GM12801 (cell line): ENCODE data around the gene STRA8.

Experiments
- TF ChIP-seq, protein P1 (sequence below): IDR thresholded peaks from one replicate; pipeline ENCODE4 v1.5.1; 2011; ENCODE audit warnings: control low read depth; ENCODE audit not compliant: insufficient read length; ENCODE audit errors: extremely low read depth

The STRA8 gene

DNA sequence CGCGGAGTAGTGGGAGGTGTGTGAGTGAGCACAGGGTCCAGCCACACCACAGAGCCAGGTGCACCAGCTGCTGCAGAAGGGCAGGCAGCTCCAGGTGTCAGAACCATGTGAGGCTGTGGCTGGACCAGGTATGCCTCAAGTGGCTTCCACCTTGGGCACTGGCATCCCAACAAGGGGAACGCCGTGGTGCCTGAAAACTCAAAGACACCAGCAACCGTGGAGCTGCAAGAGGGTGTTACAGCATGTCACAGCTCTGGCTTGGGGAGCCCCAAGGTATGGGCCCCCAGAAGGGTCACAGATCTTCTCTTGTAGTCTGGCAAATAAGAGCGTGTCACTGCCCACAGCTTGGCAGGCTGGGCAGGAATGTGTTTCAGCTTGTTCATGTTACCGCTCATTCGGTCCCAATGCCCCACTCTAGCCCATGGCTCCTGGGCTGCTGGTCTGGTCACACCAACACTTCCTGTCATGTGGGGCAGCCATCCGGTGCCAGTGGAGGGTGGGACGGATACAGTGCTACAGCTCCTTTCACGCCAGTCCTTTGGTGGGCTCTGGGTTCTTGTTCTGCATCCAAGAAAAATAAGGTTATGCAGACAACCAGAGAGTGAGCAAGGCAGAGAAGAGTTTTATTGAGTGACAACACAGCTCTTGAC is 29.8 kb downstream of the STRA8 start:
- TF ChIP-seq, protein P1, sequence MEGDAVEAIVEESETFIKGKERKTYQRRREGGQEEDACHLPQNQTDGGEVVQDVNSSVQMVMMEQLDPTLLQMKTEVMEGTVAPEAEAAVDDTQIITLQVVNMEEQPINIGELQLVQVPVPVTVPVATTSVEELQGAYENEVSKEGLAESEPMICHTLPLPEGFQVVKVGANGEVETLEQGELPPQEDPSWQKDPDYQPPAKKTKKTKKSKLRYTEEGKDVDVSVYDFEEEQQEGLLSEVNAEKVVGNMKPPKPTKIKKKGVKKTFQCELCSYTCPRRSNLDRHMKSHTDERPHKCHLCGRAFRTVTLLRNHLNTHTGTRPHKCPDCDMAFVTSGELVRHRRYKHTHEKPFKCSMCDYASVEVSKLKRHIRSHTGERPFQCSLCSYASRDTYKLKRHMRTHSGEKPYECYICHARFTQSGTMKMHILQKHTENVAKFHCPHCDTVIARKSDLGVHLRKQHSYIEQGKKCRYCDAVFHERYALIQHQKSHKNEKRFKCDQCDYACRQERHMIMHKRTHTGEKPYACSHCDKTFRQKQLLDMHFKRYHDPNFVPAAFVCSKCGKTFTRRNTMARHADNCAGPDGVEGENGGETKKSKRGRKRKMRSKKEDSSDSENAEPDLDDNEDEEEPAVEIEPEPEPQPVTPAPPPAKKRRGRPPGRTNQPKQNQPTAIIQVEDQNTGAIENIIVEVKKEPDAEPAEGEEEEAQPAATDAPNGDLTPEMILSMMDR, result no peak

DNA sequence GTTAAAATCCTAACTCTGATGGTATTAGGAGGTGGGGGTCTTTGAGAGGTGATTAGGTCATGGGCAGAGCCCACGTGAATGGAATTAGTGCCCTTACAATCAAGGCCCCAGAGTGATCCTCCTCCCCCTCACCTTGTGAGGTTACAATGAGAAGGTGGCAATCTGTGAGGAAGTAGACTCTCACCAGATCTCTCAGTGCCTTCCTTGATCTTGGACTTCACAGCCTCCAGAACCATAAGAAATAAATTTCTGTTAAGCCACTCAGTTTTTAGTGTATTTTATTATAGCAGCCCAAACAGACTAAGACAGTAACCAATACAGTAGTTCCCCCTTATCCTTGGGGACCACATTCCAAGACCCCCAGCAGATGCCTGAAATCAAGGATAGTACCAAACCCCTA is 32.0 kb downstream of the STRA8 start:
- TF ChIP-seq, protein P1, result no peak

- TF ChIP-seq, protein P1, result no peak
Observed at GRCh38 chr7:135269921-135270320, 36.3 kb downstream of the STRA8 start.

DNA sequence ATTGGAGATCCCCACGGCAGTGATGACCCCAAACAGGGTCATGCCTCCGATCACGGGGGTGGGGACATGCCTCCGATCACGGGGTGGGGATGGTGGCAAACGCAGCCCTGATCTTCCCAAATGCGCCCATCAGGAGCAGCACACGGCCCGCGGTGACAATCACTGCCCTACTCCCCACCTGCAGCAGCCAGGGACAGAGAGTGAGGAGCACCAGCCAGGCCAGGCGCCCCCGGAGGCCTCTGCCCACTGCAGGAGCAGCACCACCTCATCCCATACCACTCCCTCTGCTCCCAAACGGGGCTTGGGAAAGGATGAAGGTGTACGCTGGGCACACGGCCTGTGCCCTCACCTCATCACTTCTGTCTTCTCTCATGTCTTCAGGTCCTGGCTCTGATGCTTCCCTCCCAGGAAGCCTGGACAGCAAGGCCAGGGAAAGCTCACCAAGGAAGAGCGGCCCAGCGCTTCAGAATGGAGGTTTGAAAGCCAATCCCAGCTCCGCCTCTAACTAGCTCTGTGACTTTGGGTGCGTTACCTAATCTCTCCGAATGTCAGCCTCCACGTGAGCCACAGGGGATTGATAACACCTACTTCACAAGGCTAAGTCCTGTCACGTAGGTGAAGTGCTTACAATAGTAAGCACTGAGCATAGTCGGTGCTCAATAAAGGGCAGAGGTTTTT is 37.1 kb downstream of the STRA8 start:
- TF ChIP-seq, protein P1, result no peak

DNA sequence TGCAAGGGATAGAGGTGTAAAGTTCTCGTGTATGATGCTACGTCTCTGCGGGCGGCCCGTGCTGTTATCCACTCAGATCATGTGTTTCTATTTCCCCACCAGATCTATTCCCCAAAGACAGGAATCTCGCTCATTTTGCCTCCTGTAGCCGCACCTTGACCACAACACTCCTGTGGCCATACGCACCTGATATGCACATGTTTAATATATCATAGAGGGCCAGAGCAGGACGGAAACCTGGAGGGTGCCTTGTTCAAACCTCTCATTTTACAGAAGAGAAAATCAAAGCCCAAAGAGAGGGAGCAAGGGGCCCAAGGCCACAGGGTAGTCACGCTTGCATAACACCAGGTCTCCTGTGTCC is 37.6 kb downstream of the STRA8 start:
- TF ChIP-seq, protein P1, result no peak

DNA sequence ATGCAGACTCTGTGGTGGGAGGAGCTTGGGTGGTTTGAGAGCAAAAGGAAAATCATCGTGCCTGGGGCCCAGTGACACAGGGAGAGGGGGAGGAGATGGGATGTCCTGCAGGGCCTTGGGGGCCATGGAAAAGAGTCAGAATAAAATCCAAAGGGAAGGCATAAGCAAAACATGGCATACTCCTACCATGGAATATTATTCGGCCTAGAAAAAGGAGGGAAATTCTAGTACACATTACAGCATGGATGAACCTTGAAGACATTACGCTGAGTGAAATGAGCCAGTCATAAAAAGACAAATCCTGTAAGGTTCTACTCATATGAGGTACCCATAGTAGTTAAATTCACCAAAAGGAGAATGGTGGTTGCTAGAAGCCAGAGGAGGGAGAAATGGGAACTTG is 38.7 kb downstream of the STRA8 start:
- TF ChIP-seq, protein P1, result no peak

- TF ChIP-seq, protein P1, result no peak
Observed at GRCh38 chr7:135273581-135273980, 39.9 kb downstream of the STRA8 start.
